HEK293 (cell line): ENCODE measurements around the gene LMOD3.

ENCODE experiments used
- CTCF ChIA-PET: fragments of 350-600 bp; formaldehyde crosslinking; extraction: SDS; loops from one replicate; lab custom pipeline; 2021; ENCODE audit warnings: antibody characterized with exemption; lab: Yijun Ruan, JAX
- POLR2A ChIA-PET: fragments of 300-600 bp; formaldehyde crosslinking; extraction: SDS; loops from one replicate; lab custom pipeline; 2020; ENCODE audit warnings: antibody characterized with exemption, inconsistent platforms; lab: Yijun Ruan, JAX
- H3K27ac ChIP-seq: fragments of 200-500 bp; sonication (Bioruptor generic); 2 replicates; pipeline ENCODE4 v1.5.1; 2014; ENCODE audit warnings: low read depth, low read length, control low read depth, inconsistent platforms; ENCODE audit errors: extremely low read depth
- H3K36me3 ChIP-seq, 2 experiments: fragments of 200-500 bp in 1 of 2; sonication (Bioruptor generic) in 1 of 2; 1 replicate in 1 of 2; 2 replicates in 1 of 2; pipeline ENCODE4 v1.5.1; 2014 to 2017; ENCODE audit warnings: inconsistent platforms in 2 of 2, low read length in 2 of 2; ENCODE audit not compliant: control insufficient read depth in 2 of 2, insufficient read depth in 1 of 2
- H3K4me1 ChIP-seq: fragments of 200-500 bp; sonication (Bioruptor generic); 2 replicates; pipeline ENCODE4 v1.5.1; 2014; ENCODE audit warnings: mild to moderate bottlenecking, low read length, inconsistent platforms; ENCODE audit not compliant: control insufficient read depth, insufficient read depth
- H3K4me3 ChIP-seq: 2 replicates; pipeline ENCODE4 v1.5.1; 2011; ENCODE audit warnings: low read depth, mild to moderate bottlenecking, control low read depth, low read length, moderate library complexity
- H3K9me3 ChIP-seq: fragments of 200-500 bp; sonication (Bioruptor generic); 2 replicates; pipeline ENCODE4 v1.5.1; 2014; ENCODE audit warnings: low read depth, low read length, inconsistent platforms; ENCODE audit not compliant: control insufficient read depth, insufficient read depth
- INSM2 ChIP-seq: fragments of 450-650 bp; formaldehyde crosslinking; IDR thresholded peaks from 2 replicates; pipeline ENCODE4 v1.5.1; 2016; ENCODE audit warnings: missing biosample characterization, missing genetic modification characterization
- WT1 ChIP-seq: fragments of 450-650 bp; formaldehyde crosslinking; IDR thresholded peaks from 2 replicates; pipeline ENCODE4 v1.5.1; 2016; ENCODE audit warnings: missing biosample characterization, missing genetic modification characterization
- ZBTB21 ChIP-seq: fragments of 450-650 bp; formaldehyde crosslinking; IDR thresholded peaks from 2 replicates; pipeline ENCODE4 v1.5.1; 2017; ENCODE audit warnings: missing biosample characterization, missing genetic modification characterization
- ZBTB26 ChIP-seq: fragments of 450-650 bp; formaldehyde crosslinking; optimal IDR thresholded peaks from 2 replicates; pipeline ENCODE3; 2016; ENCODE audit warnings: missing biosample characterization, mild to moderate bottlenecking, missing genetic modification characterization
- ZNF10 ChIP-seq: fragments of 450-650 bp; formaldehyde crosslinking; IDR thresholded peaks from 2 replicates; pipeline ENCODE4 v1.5.1; 2017; ENCODE audit warnings: missing biosample characterization, missing genetic modification characterization
- ZNF121 ChIP-seq: fragments of 450-650 bp; formaldehyde crosslinking; IDR thresholded peaks from 2 replicates; pipeline ENCODE4 v1.5.1; 2016; ENCODE audit warnings: missing biosample characterization, missing genetic modification characterization
- ZNF157 ChIP-seq: fragments of 450-650 bp; formaldehyde crosslinking; IDR thresholded peaks from 2 replicates; pipeline ENCODE4 v1.5.1; 2016; ENCODE audit warnings: missing biosample characterization, missing genetic modification characterization
- ZNF2 ChIP-seq: fragments of 450-650 bp; formaldehyde crosslinking; IDR thresholded peaks from 2 replicates; pipeline ENCODE4 v1.5.1; 2016; ENCODE audit warnings: missing biosample characterization, missing genetic modification characterization
- ZNF391 ChIP-seq: fragments of 450-650 bp; formaldehyde crosslinking; IDR thresholded peaks from 2 replicates; pipeline ENCODE4 v1.5.1; 2016; ENCODE audit warnings: low read depth, missing biosample characterization, missing genetic modification characterization, borderline replicate concordance
- ZNF660 ChIP-seq: fragments of 450-650 bp; IDR thresholded peaks from 2 replicates; pipeline ENCODE4 v1.5.1; 2018; ENCODE audit warnings: missing biosample characterization, mild to moderate bottlenecking, missing genetic modification characterization
- ZNF670 ChIP-seq: fragments of 450-650 bp; formaldehyde crosslinking; IDR thresholded peaks from 2 replicates; pipeline ENCODE4 v1.5.1; 2016; ENCODE audit warnings: missing biosample characterization, missing genetic modification characterization, low read depth
- ZNF692 ChIP-seq: fragments of 450-650 bp; formaldehyde crosslinking; IDR thresholded peaks from 2 replicates; pipeline ENCODE4 v1.5.1; 2016; ENCODE audit warnings: missing biosample characterization, missing genetic modification characterization
- ZSCAN4 ChIP-seq: fragments of 450-650 bp; formaldehyde crosslinking; IDR thresholded peaks from 2 replicates; pipeline ENCODE4 v1.5.1; 2017; ENCODE audit warnings: missing biosample characterization, missing genetic modification characterization

LMOD3 gene

GRCh38 chr3:69059688-69060087 lies 62.7 kb downstream of the LMOD3 start:
- Histone ChIP-seq H3K27ac (no peak overlapping the region), H3K4me1 (no peaks in the 10 kb centered on the region), H3K4me3 (no peak overlapping the region), H3K36me3 (peaks cover 29 to 76% of the 10 kb centered on the region in 2 experiments)
- ChIA-PET CTCF (no interaction called here), POLR2A (no interaction called here)
- TF ChIP-seq INSM2 (tag by site-specific recombination) = no peak
- no peak for TF ChIP-seq ZNF157 (tag by site-specific recombination)
- TF ChIP-seq, all 188 proteins: peak for 0
- no peaks in the 10 kb centered on the region for H3K9me3 ChIP-seq

GRCh38 chr3:69058947-69059224 lies 63.5 kb downstream of the LMOD3 start:
- Histone ChIP-seq H3K4me1 (no peaks in the 10 kb centered on the region), H3K9me3 (no peaks in the 10 kb centered on the region), H3K4me3 (no peak overlapping the region), H3K36me3 (peaks cover 29 to 72% of the 10 kb centered on the region in 2 experiments), H3K27ac (no peak overlapping the region)
- CTCF ChIA-PET = no interaction called here
- no peak for TF ChIP-seq ZNF121 (tag by site-specific recombination)
- TF ChIP-seq, all 188 proteins: peak for 0
- POLR2A ChIA-PET = no interaction called here

- ChIA-PET POLR2A (no interaction called here), CTCF (no interaction called here)
- no peak overlapping the region for H3K4me3 ChIP-seq
- no peaks in the 10 kb centered on the region for H3K9me3 ChIP-seq
- peaks cover 29 to 70% of the 10 kb centered on the region in 2 experiments for H3K36me3 ChIP-seq
- TF ChIP-seq WT1 (tag by site-specific recombination) (no peak), ZBTB26 (no peak), ZNF670 (no peak), ZNF660 (tag by site-specific recombination) (no peak), ZBTB21 (no peak), ZNF10 (tag by site-specific recombination) (no peak), ZNF2 (tag by site-specific recombination) (no peak), ZNF692 (tag by site-specific recombination) (no peak), ZSCAN4 (no peak), ZNF391 (no peak)
- no peaks in the 10 kb centered on the region for H3K4me1 ChIP-seq
- H3K27ac ChIP-seq = no peak overlapping the region
Measured at GRCh38 chr3:69058180-69058946, 64.0 kb downstream of the LMOD3 start.
